GM18508 (cell line): Measurements from ENCODE around the gene NR5A2.
A peak's percentile ranks its signal among the peaks of the same experiment; 100 is the strongest.
"Not testable (repeated sequence)": the region's sequence is repeated elsewhere in the genome, so short reads cannot be mapped to it uniquely, and the experiment has no call there.

Experiments used
- ATAC-seq: cut with Tn5 transposase; IDR thresholded peaks from one replicate; pipeline ENCODE4 v1.9.1; 2021; ENCODE audit warnings: moderate number of reproducible peaks; ENCODE audit not compliant: insufficient read depth, unreplicated experiment

The NR5A2 gene

DNA sequence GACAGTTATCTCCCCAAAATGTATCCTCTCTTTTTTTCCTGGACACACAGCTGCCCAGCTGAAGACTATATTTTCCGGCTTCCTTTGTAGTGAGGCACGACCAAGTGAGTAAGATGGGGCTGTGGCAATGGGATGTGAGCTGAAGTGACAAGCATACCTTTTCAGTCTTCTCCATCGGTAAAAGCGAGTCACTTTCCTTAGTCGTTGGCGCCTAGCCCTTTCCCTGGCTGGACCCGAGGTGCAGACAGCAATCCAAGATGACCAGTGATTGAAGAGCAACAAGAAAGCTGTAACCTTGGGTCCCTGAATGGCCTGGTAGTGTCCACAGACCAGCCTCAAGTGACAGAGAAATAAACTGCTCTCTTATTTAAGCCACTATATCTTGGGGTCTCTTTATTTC is 155.2 kb downstream of the NR5A2 start:
- ATAC-seq: no peak

DNA sequence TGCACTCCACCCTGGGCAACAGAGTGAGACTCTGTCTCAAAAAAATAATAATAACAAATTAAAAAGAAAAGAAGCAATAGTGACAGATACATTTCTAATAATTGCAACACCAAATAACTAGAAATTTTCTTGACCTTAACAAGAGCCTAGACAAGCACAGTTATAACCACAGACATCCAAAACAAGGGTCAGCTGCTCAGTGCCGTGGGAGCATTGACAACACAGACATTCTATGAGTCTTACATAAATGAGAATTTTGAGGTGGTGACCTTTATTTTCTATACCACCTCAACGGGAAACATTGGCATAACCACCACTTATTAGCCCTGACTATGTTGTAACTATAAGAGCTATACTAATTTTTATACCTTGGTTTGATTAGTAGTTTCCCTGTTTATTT is 156.1 kb downstream of the NR5A2 start:
- no peak for ATAC-seq

GRCh38 chr1:200184196-200184595 is 156.7 kb downstream of the NR5A2 start:
- no peak for ATAC-seq

DNA sequence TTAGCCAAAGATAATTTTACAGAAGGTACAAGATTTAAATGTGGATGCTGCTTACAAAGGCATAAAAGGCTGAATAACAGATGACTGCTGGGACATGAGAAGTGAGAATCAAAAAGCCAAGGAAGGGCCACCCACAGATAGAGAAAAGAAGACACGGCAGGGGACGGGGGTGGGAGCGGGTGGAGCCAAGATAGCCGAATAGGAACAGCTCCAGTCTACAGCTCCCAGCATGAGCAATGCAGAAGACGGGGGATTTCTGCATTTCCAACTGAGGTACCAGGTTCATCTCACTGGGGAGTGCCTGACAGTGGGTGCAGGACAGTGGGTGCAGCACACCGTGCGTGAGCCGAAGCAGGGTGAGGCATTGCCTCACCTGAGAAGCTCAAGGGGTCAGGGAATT is 157.7 kb downstream of the NR5A2 start:
- ATAC-seq: not testable (repeated sequence)

- not testable (repeated sequence) for ATAC-seq
Measured at GRCh38 chr1:200187332-200187731, 159.8 kb downstream of the NR5A2 start.

DNA sequence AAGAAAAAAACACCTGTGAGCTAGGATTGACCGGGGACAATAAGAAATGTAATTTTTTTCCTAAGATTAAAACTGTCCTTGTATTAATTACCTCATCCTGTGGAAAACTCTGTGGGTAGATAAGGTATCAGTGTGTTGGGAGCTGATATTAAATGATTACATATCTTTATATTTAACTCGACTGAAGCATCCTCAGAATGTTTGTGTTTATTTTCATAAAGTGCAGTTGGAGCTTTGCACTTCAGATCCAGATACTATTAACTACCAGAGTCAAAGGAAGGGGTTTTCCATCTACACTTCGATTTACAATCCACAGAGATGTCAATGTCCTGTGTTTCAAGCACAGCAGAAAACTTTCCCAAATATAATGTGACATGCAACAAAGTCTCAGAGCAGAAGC is 164.5 kb downstream of the NR5A2 start:
- no peak for ATAC-seq

- ATAC-seq: no peak
Measured at GRCh38 chr1:200194477-200194876, 167.0 kb downstream of the NR5A2 start.

DNA sequence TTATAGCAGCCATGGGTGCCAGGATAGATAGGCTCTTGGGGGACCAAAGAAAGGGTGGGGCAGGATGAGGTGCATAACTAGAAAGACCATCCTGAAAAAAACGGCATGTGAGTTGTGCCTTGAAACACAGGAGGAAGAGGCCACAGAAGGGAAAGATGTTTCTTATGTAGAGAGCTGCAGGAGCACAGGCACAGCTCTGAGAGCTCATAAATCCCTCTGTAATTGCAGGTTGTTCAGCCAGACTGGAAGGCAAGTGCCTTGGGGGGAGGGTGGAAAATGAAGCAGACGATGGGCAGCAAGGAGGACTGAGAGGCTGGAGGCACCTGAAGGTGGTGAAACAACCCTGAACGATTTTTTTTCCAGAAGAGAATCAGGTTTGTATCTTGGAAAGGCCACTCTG is 170.7 kb downstream of the NR5A2 start:
- no peak for ATAC-seq

- no peak for ATAC-seq
Measured at GRCh38 chr1:200205216-200205995, 177.9 kb downstream of the NR5A2 start.

GRCh38 chr1:200206340-200206739 is 178.8 kb downstream of the NR5A2 start:
- no peak for ATAC-seq

- ATAC-seq: no peak
Measured at GRCh38 chr1:200206761-200207160, 179.3 kb downstream of the NR5A2 start.

DNA sequence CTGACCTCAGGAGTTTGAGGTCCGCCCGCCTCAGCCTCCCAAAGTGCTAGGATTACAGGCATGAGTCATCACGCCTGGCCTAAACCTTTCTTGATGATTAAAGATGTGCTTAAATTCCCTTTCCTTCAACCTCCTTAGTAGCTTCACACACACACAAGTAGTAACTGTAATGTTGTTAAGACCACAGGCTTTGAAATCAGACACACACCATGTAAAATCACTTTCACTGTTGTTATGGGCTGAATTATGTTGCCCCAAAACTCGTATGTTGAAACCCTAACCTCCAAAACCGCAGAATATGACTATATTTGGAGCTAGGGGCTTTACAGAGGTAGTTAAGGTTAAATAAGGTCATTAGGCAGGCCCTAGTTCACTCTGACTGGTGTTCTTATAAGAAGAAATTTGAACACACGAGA is 180.2 kb downstream of the NR5A2 start:
- peak; percentile 94 for ATAC-seq

DNA sequence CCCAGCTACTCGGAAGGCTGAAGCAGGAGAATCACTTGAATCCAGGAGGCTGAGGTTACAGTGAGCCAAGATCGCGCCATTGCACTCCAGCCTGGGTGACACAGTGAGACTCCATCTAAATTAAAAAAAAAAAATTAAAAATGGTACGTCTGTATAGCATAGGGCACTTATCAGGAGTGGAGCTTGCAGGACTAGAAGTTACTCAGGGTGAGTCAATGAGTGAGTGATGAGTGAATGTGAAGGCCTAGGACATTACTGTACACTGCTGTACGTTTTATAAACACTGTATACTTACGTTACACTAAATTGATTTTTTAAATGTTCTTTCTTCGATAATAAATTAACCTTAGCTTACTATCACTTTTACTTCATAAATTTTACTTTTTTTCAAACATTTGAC is 183.6 kb downstream of the NR5A2 start:
- no peak for ATAC-seq

DNA sequence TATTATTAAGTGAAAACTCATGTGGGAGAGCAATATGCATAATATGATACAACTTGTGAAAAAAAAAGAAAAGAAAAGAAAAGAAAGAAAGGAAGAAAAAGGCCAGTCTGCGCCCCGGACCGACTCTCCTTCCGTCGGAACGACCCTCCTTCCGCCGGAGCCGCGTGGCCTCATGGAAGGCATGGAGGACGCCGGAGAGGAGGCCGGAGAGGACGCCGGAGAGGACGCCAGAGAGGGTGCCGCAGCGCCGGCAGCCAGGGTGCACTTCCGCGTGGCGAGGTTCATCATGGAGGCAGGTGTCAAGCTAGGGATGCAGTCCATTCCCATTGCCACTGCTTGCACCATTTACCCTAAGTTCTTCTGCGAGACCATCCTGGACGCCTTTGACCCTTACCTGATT is 185.9 kb downstream of the NR5A2 start:
- ATAC-seq: no peak

- no peak for ATAC-seq
Measured at GRCh38 chr1:200213921-200214320, 186.4 kb downstream of the NR5A2 start.

- ATAC-seq: no peak
Measured at GRCh38 chr1:200215350-200215749, 187.8 kb downstream of the NR5A2 start.

DNA sequence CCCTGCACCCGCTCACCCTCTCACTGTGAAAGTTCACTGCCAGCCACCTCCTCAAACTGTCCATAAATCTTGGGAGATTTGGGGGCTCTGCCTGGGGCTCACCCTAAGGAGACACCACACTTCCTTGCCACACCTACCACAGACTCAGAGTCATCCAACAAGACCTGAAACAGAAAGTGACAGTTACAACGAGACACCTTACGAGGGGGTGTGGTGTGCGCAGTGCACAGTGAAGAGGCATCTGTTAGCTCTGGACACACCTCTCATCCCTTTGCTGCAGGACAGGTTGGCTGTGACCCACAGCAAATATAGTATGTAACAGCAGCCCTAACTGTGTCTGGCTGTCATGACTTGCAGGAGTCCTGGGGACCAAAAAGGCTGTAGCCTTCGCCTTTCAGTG is 190.2 kb downstream of the NR5A2 start:
- ATAC-seq: no peak

- ATAC-seq: no peak
Measured at GRCh38 chr1:200221614-200222282, 194.2 kb downstream of the NR5A2 start.

DNA sequence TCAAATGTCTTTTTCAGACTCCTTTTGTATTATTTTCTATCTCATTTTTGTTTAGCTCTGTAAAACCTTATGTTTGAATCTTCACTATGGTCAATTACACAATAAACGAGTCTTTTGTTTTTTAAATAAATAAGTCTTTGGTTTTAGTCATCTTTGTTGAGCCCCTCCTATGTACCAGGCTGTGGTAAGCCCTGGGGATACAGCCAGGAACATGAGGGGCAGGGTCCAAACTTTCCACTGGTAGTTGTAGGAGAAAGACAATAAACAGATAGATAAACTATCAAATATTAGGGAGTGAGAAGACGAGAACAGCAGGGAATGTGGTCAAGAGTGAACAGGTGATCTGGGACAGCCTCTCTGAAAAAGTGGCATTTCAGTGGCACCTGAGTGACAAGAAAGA is 195.7 kb downstream of the NR5A2 start:
- ATAC-seq: no peak

- no peak for ATAC-seq
Measured at GRCh38 chr1:200223613-200224012, 196.1 kb downstream of the NR5A2 start.

- no peak for ATAC-seq
Measured at GRCh38 chr1:200224315-200224714, 196.8 kb downstream of the NR5A2 start.
